NT2/D1 (cell line): Measurements from ENCODE around the gene IFNGR2.
A peak's percentile ranks its signal among the peaks of the same experiment; 100 is the strongest.

Source experiments
- DNase-seq: peaks from one replicate; pipeline ENCODE4 v3.0.0-alpha.2; 2011; ENCODE audit warnings: low read depth, low spot score
- H3K27me3 ChIP-seq: 2 replicates; pipeline ENCODE4 v1.6.0; 2011; ENCODE audit warnings: mild to moderate bottlenecking; ENCODE audit not compliant: insufficient read length, insufficient read depth
- H3K36me3 ChIP-seq: 2 replicates; pipeline ENCODE4 v1.6.1; 2011; ENCODE audit warnings: mild to moderate bottlenecking, low read length, mixed read lengths; ENCODE audit not compliant: insufficient read depth, insufficient read length
- H3K4me1 ChIP-seq: 2 replicates; pipeline ENCODE4 v1.5.1; 2011; ENCODE audit not compliant: insufficient read depth, insufficient read length
- H3K4me3 ChIP-seq: 2 replicates; pipeline ENCODE4 v1.5.1; 2011; ENCODE audit warnings: low read depth; ENCODE audit not compliant: insufficient read length
- H3K9ac ChIP-seq: 2 replicates; pipeline ENCODE4 v1.6.0; 2011; ENCODE audit warnings: low read depth; ENCODE audit not compliant: insufficient read length
- H3K9me3 ChIP-seq: 2 replicates; pipeline ENCODE4 v1.5.1; 2011; ENCODE audit warnings: mild to moderate bottlenecking, low read length; ENCODE audit not compliant: insufficient read depth
- SUZ12 ChIP-seq: IDR thresholded peaks from 2 replicates; pipeline ENCODE4 v1.6.1; 2011; ENCODE audit not compliant: insufficient read length, insufficient read depth; ENCODE audit errors: extremely low read depth
- YY1 ChIP-seq: IDR thresholded peaks from 2 replicates; pipeline ENCODE4 v1.6.1; 2011; ENCODE audit not compliant: insufficient read length, insufficient read depth
- ZNF274 ChIP-seq: IDR thresholded peaks from 2 replicates; pipeline ENCODE4 v1.6.1; 2011; ENCODE audit warnings: mild to moderate bottlenecking, low read depth, low read length

Gene IFNGR2

GRCh38 chr21:33370305-33370704 is 32.9 kb upstream of the IFNGR2 start:
- Histone ChIP-seq H3K9me3 (peaks cover 52% of the 10 kb centered on the region), H3K9ac (no peak overlapping the region), H3K27me3 (no peaks in the 10 kb centered on the region), H3K36me3 (no peaks in the 10 kb centered on the region), H3K4me1 (no peaks in the 10 kb centered on the region), H3K4me3 (no peak overlapping the region)
- DNase-seq = no peak
- TF ChIP-seq ZNF274 (no peak), SUZ12 (no peak), YY1 (no peak)

DNA sequence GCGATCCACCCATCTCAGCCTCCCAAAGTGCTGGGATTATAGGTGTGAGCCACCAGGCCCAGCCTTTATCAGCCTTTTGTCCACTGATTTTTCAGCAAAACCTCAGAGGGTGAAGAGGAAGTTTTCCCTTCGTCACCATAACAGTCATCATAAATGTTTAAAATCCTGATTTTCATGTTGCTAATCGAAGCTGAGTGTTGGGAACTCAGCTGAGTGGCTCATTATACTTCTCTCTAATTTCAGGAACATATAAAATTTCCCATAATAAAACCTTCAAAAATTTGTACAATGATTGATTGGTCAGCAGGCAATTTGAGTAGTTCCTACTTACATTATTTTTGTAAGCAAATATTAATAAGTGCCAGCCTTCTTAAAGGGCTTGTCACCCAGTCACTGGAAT is 31.8 kb upstream of the IFNGR2 start:
- no peaks in the 10 kb centered on the region for H3K27me3 ChIP-seq
- peaks cover 45% of the 10 kb centered on the region for H3K9me3 ChIP-seq
- no peak overlapping the region for H3K4me3 ChIP-seq
- no peaks in the 10 kb centered on the region for H3K4me1 ChIP-seq
- no peak for DNase-seq
- no peaks in the 10 kb centered on the region for H3K36me3 ChIP-seq
- H3K9ac ChIP-seq = no peak overlapping the region
- no peak for TF ChIP-seq YY1
- TF ChIP-seq SUZ12 = no peak
- TF ChIP-seq ZNF274 = no peak

- no peak overlapping the region for H3K4me3 ChIP-seq
- H3K9me3 ChIP-seq = peaks cover 33% of the 10 kb centered on the region
- no peak for TF ChIP-seq SUZ12
- no peak for TF ChIP-seq ZNF274
- no peak for TF ChIP-seq YY1
- H3K9ac ChIP-seq = no peak overlapping the region
- no peaks in the 10 kb centered on the region for H3K27me3 ChIP-seq
- no peak for DNase-seq
- no peaks in the 10 kb centered on the region for H3K4me1 ChIP-seq
- H3K36me3 ChIP-seq = no peaks in the 10 kb centered on the region
Observed at GRCh38 chr21:33372582-33372981, 30.6 kb upstream of the IFNGR2 start.

DNA sequence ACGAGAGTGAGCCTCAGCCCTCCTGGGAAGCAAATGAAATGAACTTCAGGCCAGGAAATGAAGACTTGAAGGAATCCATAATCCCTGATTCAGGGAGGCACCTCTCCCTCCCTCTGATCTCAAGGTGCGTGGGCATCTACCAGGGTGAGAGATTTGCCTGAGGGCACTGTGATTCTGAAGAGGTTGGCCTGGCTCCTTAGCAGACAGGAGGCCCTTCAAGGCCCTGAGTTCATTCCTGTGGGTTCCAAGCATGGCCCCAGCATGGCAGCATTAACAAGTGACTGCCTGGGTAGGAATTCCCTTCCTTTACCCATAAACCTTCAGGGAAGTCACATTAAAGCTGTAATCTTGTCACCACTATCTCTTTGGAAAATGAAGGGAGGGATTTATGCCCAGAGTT is 29.8 kb upstream of the IFNGR2 start:
- H3K9me3 ChIP-seq = peaks cover 24% of the 10 kb centered on the region
- H3K9ac ChIP-seq = no peak overlapping the region
- H3K36me3 ChIP-seq = no peaks in the 10 kb centered on the region
- TF ChIP-seq SUZ12 (no peak), YY1 (no peak), ZNF274 (no peak)
- no peaks in the 10 kb centered on the region for H3K4me1 ChIP-seq
- DNase-seq = no peak
- no peak overlapping the region for H3K4me3 ChIP-seq
- H3K27me3 ChIP-seq = no peaks in the 10 kb centered on the region

DNA sequence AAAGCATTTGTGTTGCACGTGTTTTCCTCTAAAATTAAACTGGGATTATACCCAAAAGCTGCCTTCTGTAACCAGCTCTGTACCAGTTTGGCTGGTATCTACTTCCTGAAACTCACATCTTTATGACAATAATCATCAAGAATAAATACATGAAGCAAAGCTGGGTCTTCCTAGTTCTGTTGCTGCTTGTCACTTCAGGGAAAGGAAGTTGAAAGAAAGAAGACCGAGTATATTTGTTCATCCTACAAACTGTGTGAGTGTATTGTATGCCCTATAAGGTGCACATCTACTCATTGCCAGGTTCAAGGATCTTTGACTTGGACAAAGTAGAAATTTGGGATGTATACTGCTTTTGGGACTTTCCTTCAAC is 29.1 kb upstream of the IFNGR2 start:
- TF ChIP-seq YY1 (no peak), ZNF274 (no peak), SUZ12 (no peak)
- no peaks in the 10 kb centered on the region for H3K36me3 ChIP-seq
- H3K9ac ChIP-seq = no peak overlapping the region
- H3K4me3 ChIP-seq = no peak overlapping the region
- DNase-seq = no peak
- peaks cover 18% of the 10 kb centered on the region for H3K9me3 ChIP-seq
- H3K27me3 ChIP-seq = no peaks in the 10 kb centered on the region
- H3K4me1 ChIP-seq = no peaks in the 10 kb centered on the region

- no peak for TF ChIP-seq ZNF274
- no peak for TF ChIP-seq YY1
- no peak for TF ChIP-seq SUZ12
- Histone ChIP-seq H3K36me3 (no peaks in the 10 kb centered on the region), H3K4me1 (no peaks in the 10 kb centered on the region), H3K9me3 (peaks cover 13% of the 10 kb centered on the region; the same call in 1 of the 2 replicates), H3K27me3 (no peaks in the 10 kb centered on the region), H3K4me3 (no peak overlapping the region), H3K9ac (no peak overlapping the region)
- DNase-seq = peak; percentile 49
Observed at GRCh38 chr21:33374450-33375096, 28.6 kb upstream of the IFNGR2 start.

- Histone ChIP-seq H3K36me3 (no peaks in the 10 kb centered on the region), H3K27me3 (no peaks in the 10 kb centered on the region), H3K4me3 (no peak overlapping the region), H3K9me3 (peaks cover 7% of the 10 kb centered on the region; the same call in 1 of the 2 replicates), H3K9ac (no peak overlapping the region), H3K4me1 (peaks cover under 1% of the 10 kb centered on the region)
- no peak for DNase-seq
- TF ChIP-seq YY1 = no peak
- TF ChIP-seq ZNF274 = no peak
- TF ChIP-seq SUZ12 = no peak
Observed at GRCh38 chr21:33375101-33375644, 28.0 kb upstream of the IFNGR2 start.
